Kidney tubule cell (primary cell): ENCODE results near the gene IL1B.
A peak's percentile ranks its signal among the peaks of the same experiment; 100 is the strongest.

Source experiments
- DNase-seq: peaks from one replicate; pipeline ENCODE4 v3.0.0-alpha.2; 2018; ENCODE audit warnings: low spot score

The IL1B gene

DNA sequence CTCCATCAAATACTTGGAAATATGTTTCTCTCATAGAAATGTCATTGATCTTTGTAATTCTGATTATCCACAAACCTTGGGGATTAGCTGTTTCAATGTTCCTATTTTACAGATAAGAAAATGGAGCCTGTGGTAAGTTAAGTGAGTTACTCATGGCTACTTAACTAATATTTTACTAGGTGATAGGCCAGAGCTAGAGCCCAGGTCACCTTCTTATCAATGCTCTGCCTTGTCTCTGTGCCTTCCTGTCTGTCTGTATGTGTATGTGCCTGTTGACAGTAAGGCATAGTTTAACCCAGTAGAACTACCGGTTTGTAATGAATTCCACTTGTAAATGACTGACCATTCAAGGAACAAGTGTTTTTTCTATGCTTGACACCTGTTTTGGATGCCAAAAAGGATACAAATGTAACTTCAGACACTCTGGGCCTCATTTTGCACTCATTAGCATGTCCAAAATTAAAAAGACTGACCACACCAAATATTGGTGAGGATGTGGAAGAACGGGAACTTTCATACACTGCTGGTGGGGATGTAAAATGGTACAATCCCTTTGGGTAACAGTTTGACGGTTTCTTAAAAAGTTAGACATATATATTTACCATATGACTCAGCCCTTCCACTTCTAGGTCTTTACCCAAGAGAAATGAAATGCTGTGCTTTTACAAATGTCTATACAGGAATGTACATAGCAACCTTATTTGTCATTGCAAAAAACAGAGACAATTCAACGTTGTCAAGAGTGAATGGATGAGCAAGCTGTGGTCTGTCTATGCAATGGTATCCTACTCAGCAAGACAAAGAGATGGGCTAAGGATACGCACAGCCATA, 32.7 kb downstream of the IL1B start:
- peak; percentile 82 for DNase-seq

DNA sequence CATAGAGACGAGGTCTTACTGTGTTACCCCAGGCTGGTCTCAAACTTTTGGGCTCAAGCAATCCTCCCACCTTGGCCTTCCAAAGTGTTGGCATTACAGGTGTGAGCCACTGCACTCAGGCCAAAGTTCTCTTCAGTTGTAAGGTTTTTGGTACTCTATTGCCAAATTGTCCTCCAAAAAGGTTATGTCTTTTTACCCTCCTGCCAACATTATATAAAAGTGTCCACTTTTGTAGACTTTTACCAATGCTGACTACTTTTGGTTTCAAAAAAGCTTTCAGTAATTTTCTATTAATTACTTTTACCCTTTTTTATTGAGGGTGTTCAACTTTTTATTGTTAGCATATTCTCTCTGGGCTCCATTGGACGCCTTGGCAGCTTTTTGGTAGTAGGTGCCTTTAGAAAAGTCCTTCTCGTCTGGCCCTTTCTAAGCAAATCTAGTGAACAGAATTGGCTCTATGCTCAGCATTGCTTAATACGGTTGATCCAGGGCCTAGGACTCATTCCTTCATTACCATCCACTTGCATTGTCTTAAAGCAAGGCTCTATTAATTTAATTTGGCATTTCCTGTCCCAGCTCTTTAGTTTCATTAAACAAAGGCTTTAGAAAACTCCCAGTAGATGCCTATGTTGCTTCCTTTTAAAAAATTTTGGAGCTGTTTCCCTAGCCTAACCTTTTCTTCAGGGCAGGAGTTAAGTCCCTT, 35.5 kb downstream of the IL1B start:
- no peak for DNase-seq

DNA sequence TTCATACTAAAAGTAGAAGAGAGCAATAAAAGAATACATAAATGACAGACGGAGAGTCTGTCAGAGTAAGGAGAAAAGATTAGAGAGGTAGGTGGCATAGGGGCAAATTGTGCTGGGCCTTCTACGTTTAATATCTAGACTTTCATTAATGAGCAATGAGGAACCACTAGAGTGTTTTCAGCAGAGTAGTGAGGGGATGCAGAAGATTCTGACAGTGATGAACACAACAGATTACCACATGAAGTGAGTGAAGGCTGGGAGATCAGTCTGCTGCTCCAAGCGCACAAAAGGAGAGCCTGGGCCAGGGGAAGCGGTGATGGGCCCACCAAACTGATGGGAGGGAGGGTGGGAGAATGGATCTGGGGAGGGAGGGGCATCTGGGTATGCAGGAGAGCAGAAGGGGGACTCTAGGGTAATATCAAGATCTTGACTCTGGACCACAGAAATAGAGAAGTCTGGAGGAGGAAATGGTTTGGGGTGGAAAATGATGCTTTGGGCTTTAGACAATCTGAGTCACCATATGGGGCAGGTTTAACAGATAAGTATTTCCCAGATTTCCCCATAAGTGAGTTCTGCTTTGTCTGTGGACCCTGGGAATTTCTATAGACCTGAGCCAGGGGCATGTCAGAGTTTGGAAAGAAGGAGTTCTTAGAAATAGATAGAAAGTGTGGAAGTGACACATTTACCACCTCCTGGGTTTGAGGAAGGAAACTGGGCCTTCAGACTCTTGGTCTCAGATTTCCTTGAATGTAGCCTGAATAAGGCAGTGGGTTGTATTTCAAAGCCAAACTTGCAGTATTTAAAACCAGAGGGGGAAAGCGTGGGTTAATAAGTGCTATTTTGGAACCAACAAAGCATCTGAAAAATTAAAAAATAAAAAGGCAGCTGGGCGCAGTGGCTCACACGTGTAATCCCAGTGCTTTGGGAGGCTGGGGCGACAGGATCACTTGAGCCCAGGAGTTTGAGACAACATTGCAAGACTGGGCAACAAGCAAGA, 37.3 kb downstream of the IL1B start:
- no peak for DNase-seq

DNA sequence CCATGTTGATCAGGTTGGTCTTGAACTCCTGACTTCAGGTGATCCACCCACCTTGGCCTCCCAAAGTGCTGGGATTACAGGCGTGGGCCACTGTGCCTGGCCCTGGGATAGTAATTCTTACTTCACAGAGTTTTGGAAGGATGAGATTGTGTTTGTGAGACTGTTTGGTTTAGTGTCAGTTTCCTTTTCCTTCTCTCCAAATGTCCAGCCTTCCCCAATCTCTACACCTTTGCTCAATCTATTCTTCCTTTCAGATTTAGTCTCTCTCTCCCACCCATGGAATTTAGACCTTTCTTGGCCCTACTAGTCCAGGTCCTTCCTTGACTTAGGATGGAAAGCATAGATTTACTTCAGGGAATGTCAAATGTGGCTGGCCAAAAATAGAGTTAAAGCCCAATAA, 40.1 kb downstream of the IL1B start:
- DNase-seq: no peak

DNA sequence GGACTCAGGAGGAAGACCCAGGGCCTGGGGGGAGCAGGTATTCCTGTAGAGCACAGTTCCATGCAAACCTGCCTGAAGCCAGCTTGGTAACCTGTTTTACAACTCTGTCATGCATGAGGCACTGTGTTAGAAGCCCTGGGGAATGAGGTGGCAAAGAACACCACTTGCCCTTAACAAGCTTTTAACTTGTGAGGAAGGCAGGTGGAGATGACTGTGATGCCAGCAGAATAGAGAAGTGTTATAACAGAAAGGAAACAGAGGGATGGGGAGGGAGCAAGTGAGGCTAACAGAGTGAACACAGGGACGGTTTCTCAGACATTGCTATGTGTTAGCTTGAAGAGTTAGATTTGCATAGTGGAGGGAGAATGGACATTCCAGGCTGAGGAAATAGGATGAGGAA, 40.8 kb downstream of the IL1B start:
- peak; percentile 68 for DNase-seq

DNA sequence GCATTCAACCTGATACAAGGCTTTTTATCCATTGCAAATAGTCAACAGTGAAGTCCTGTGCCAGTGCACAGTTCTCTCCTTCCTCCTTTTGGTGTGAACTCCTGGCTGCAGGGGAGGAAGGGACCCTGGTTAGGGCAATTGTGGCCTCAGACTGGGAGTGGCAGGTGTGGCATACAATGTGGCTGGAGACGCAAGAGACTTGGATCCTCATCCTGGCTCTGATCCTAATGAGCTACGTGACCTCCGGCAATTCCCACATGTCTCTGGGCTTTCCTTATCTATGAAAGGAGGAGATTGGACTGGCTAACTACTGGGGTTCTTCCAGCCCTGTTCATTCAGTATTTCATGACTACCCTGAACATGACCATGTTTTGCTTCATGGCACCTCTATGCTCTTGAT, 41.7 kb downstream of the IL1B start:
- no peak for DNase-seq

DNA sequence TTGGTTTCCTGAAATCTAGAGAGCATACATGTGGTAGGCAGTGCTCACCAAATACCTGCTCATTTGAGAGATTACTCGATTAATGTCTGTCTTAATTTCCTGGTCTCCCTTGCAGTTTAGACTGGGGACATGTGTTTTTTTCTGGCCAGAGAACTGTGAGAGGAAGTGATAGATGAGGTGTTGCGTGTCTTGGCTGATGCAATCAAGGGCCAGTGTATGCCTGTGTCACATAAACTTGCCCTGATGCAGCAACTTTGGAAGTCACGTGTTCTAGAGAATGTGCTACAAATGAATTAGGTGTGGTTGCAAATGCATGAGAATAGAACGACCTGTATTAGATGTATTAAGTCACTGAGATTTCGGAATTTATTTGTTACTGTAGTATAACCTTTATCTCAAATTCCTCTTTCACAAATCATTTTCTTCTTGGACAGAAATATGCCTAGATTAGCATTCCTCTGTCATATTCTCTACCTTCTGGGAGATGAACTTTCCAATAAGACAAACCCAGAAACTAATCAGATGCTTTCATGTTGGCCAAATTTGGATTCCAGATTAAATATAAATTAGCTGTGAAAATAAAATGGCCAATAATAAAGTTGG, 42.3 kb downstream of the IL1B start:
- DNase-seq: peak; percentile 66

DNA sequence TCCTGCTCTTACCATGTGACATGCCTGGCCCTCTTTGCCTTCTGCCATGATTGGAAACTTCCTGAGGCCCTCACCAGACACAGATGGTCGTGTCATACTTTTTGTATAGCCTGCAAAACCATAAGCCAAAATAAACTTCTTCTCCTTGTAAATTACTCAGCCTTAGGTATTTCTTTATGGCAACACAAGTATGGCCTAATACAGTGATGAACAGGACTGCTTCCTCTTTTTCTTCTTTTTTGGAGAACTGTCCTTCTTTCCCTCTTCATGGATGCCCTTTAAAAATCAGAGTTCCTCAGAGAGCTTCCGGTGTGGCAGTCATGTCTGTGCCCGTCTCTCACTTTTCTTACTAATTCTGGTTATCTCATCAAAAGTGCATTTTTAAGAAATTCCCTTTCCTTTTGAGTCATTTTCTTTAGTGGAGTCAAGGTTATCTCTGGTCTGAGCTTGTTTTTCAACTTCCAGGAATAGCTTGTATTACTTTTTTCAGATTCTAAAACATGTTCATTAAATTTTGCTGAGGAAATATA, 43.1 kb downstream of the IL1B start:
- DNase-seq: no peak

DNA sequence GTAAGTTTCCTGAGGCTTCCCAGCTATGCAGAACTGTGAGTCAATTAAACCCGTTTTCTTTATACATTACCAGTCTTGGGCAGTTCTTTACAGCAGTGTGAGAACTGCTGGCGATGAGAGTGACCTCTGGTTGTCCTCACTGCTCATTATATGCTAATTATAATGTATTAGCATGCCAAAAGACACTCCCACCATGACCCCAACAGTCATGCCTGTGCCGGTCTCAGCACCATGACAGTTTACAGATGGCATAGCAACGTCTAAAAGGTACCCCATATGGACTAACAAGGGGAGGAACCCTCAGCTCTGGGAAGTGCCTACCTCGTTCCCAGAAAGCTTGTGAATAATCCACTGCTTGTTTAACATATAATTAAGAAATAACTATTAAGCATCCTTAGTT, 44.2 kb downstream of the IL1B start:
- DNase-seq: no peak

DNA sequence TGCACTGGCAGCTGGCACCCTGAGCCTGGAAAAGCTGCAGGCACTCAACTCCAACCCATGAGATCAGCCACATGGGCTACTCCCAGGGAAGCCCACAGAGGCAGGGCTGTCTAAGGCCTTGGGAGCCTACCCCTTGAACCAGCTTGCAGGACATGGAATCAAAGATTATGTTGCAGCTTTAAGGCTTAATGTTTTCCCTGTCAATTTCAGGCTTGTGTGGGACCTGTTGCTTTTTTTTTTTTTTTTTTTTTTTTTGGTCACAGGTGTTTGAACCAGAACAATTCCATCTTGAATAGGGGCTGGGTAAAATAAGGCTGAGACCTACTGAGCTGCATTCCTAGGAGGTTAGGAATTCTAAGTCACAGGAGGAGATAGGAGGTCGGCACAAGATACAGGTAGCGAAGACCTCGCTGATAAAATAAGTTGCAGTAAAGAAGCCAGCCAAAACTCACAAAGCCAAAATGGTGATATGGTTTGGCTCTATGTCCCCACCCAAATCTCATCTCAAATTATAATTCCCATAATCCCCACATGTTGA, 44.8 kb downstream of the IL1B start:
- no peak for DNase-seq

DNA sequence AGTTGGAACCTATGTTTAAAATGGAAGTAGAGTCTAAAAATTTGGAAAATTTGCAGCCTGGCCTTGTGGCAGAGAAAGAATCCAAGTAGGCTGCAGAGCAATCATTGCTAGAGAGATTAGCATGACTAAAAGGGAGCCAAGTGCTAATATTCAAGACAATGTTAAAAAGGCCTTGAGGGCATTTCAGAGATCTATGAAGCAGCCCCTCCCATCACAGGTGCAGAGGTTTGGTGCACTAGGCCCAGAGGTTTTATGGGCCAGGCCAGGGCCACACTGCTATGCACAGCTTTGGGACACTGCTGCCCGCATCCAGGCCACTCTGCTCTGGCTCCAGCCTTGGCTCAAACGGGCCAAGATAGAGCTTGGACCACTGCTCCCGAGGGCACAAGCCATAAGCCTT, 45.6 kb downstream of the IL1B start:
- no peak for DNase-seq

DNA sequence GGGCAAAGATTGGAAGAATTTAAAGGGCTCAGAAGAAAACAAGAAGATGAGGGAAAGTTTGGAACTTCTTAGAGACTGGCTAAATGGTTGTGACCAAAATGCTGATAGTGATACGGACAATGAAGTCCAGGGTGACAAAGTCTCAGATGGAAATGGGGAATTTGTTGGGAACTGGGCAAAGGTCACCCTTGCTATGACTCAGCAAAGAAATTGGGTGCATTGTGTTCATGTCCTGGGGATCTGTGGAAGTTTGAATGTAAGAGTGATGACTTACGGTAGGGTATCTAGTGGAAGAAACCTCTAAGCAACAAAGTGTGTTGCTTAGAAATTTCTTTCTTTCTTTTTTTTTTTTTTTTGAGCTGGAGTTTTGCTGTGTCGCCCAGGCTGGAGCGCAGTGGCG, 46.3 kb downstream of the IL1B start:
- no peak for DNase-seq

DNA sequence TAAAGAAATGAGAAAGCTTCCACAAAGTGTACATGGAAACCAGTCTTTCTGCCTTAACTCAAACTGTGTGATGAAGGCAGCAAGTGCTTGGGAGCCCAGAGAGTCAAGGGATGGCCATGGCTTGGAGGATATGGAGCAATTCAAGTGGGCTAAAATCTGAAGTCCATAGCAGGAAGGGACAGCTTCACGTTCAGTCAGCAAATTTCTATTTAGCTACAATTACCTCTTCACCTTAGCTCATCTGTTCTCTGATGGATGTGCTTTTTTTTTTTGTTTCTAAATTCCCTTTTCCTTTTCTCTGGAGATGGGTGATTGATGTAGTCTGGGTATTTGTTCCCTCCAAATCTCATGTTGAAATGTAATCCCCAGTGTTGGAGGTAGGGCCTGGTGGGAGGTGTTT, 47.4 kb downstream of the IL1B start:
- DNase-seq: no peak

DNA sequence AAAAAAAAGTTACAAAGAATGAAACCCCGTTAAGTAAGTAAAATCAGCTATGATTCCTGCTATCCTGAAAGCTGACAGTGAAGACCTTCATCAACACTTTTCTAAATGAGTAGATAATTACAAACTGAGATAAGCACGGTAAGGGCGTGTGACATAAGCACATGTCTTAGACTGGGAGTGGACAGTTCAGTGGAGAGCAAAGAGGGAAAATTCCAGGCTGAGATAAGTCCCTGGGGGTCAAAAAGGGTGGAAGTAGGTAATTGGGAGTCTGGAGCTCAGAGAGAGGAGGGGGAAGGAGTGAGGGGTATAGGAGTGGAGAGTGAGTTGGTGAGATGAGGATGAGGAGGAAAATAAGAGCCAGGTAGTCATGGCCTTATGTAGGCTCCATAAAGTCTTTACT, 47.9 kb downstream of the IL1B start:
- no peak for DNase-seq

DNA sequence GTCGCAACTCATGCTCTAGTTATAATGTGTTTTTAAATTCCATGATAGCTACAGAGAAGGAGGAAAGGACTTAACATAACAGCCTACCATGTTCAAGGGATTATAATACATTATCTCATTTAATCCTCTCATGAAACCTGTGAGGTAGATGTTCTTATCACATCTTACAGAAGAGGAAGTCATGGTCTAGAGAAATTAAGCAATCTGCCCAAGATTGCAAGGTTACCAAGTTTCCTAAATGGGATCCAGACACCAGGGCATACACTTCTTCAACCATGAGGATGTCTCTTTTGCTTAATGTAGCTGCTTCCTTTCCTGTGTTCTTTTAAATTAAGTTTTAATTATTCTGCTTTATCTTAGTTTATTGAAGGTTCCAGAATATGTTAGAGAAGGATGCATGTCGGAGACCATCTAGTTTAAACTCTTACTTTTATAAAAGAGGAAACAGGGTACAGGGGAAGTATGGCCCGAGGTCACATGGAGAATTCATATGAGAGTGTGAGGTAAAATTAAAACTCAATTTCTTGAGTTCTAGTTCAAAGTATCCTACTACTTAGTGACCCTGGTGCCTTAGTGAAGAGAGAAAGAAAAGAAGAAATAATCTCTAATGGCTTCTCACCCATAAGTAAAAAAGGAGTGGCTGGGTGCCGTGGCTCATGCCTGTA, 48.7 kb downstream of the IL1B start:
- no peak for DNase-seq

DNA sequence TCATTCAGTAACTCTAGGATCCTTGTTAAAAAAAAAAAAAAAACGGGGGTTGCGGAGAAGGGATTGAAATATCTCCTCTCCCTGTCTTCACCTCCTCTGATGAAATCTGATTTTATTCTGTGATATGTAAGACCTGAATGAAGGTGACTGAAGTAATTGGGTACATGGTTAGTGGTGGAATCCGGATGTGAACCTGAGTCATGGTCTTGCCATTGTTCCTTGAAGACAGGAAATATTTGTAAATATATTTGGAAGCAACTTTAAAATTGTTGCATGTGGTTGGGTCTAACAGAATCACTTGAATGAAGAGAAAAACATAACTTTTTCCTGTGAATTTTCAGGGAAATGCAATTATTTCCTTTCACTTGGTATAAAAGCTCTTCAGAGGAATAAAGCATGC, 49.3 kb downstream of the IL1B start:
- no peak for DNase-seq

DNA sequence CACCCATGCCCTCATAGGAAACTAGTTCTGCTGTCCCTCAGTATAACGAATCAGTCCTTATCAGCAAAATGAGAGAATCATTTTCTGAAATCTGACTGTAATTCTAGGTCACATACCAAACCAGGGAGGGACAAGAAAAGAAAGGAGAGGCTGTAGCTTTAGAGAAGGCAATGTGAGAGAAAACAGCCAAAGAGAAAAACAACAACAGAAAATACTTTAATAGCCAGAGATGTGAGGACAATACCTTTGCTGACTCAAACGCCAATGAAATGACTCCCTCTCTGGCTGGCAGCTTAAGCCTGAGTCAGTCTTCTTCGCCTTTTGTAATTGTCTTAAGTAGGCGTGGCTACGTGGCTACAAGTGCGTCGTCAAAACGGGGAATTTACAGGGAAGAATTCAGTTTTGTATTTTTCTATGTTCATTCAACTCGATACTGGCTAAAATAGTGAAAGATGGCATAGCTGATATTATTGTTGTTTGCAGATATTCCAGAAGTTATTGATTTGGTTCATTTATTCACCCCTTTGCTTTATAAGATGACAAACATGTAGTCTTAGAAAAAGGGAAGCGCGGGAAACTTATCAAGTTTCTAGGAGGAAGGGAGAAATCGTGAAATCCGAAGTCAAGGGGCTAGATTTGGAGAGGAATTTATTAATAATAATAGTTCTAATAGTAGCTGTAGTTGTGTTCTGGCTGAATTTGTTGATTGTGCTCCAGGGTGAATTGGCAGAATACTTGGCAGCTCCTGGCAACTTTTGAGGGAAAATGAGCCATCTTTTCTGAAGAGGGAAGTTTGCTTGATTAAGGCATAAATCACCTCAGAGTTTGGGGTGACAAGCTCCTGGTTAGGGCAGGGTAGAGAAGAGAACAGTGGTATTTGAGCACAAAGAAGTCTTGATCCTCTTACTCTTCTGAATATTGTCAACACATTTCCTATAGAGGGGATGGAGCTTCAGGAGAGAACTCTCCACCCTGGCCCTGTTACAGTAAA, 52.1 kb downstream of the IL1B start, which contains the start of gene IL1A:
Gene IL1A (minus strand): TSS at position 295 of the 991 bp plus-strand sequence. CDS start 723 bp downstream, outside the sequence.
- DNase-seq: peak; percentile 70

DNA sequence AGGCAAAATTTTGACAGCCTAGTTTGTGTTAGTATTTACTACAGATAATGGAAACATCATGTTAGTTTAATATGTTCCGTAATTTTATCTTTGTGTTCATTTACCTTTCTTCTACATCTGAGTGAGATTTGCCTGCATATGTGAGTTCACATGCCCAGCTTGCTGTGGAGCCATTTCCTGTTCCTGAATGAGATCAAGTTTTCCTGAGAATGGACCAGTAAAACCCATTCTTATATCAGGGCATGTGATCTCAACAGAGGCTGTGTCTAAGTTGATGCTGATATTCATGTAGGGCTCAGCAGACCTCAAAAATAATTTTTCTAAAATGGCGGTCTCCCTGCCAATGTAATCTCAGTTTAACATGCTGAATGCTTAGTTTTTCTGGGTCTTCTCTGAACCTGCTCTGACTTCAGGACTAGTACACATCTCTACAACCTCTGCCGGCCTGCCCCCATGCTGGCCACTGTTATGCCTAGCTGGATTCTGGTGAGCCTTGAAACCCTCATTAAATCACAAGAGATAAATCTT, 53.3 kb downstream of the IL1B start:
- DNase-seq: no peak

DNA sequence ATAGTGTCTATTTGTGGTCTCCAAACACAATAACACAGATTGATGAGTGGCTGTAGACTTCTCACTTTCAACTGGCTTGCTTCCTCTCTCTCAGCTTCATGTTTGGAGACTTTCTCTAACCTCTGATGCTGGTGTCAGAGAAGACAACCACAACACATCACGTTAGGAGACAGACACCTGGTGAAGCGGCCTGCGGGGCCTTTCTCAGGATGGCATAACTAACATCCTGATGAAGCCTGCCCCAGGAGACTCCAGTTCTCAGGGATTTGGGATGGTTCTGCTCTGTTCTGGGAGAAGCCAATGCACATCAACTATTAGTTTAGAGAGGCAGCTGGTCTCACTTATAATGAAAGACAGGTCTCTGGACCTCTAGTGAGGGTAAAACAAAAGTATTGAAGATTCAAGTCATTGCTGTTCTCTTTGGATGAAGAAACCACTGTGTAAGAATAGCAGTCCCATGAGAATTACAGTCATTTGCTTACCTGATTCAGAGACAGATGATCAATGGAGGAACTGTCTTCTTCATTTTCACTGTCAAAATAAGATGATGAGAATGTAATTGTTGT, 54.3 kb downstream of the IL1B start:
- no peak for DNase-seq
